Loucy (cell line): ENCODE data around the gene KLRC1.

ENCODE experiments used
- H2AFZ ChIP-seq: fragments of 200-600 bp; sonication (generic); 2 replicates; pipeline ENCODE4 v1.6.0; 2016; ENCODE audit warnings: antibody characterized with exemption, mild to moderate bottlenecking, low read length, moderate library complexity
- H3F3A ChIP-seq: fragments of 200-600 bp; 2 replicates; pipeline ENCODE4 v1.6.0; 2016; ENCODE audit warnings: antibody characterized with exemption, low read depth, mild to moderate bottlenecking
- H3K27me3 ChIP-seq: fragments of 200-600 bp; sonication (generic); 2 replicates; pipeline ENCODE4 v1.6.1; 2014; ENCODE audit warnings: low read length, mild to moderate bottlenecking; ENCODE audit not compliant: insufficient read depth, poor library complexity, severe bottlenecking
- H3K36me3 ChIP-seq: fragments of 200-600 bp; sonication (generic); 2 replicates; pipeline ENCODE4 v1.6.1; 2016; ENCODE audit warnings: low read length; ENCODE audit not compliant: insufficient read depth
- H3K4me1 ChIP-seq: fragments of 200-600 bp; sonication (generic); 2 replicates; pipeline ENCODE4 v1.5.1; 2014; ENCODE audit warnings: low read length, mild to moderate bottlenecking; ENCODE audit not compliant: insufficient read depth, poor library complexity, severe bottlenecking
- H3K4me2 ChIP-seq: fragments of 200-600 bp; sonication (generic); 2 replicates; pipeline ENCODE4 v1.6.0; 2014; ENCODE audit warnings: antibody characterized with exemption, low read length, low read depth, mild to moderate bottlenecking; ENCODE audit not compliant: poor library complexity, severe bottlenecking
- H3K4me3 ChIP-seq: fragments of 200-600 bp; sonication (generic); 2 replicates; pipeline ENCODE4 v1.5.1; 2014; ENCODE audit warnings: low read length, mild to moderate bottlenecking, mixed read lengths; ENCODE audit not compliant: poor library complexity, severe bottlenecking
- H3K79me2 ChIP-seq: fragments of 200-600 bp; sonication (generic); 2 replicates; pipeline ENCODE4 v1.6.1; 2014; ENCODE audit warnings: low read length; ENCODE audit not compliant: insufficient read depth
- H3K9ac ChIP-seq: fragments of 200-600 bp; sonication (generic); 2 replicates; pipeline ENCODE4 v1.6.0; 2014; ENCODE audit warnings: mild to moderate bottlenecking, low read depth, low read length, moderate library complexity; ENCODE audit not compliant: poor library complexity, severe bottlenecking
- H3K9me2 ChIP-seq: fragments of 200-600 bp; sonication (generic); replicated peaks from 2 replicates; pipeline ENCODE4 v1.6.1; 2016; ENCODE audit warnings: low read depth, low read length, mixed read lengths
- H3K9me3 ChIP-seq: fragments of 200-600 bp; sonication (generic); 2 replicates; pipeline ENCODE4 v1.6.1; 2014; ENCODE audit warnings: mild to moderate bottlenecking, antibody characterized with exemption, low read length, low read depth; ENCODE audit not compliant: insufficient read depth
- H4K20me1 ChIP-seq: fragments of 200-600 bp; sonication (generic); 2 replicates; pipeline ENCODE4 v1.6.0; 2014; ENCODE audit warnings: antibody characterized with exemption, low read length, mild to moderate bottlenecking; ENCODE audit not compliant: insufficient read depth, poor library complexity, severe bottlenecking
- CTCF ChIP-seq: fragments of 200-600 bp; sonication (generic); conservative IDR thresholded peaks from 2 replicates; pipeline ENCODE4 v1.5.1; 2014; ENCODE audit warnings: mild to moderate bottlenecking, antibody characterized with exemption, low read length
- EZH2phosphoT487 ChIP-seq: fragments of 200-600 bp; IDR thresholded peaks from 2 replicates; pipeline ENCODE4 v1.6.1; 2018; ENCODE audit warnings: antibody characterized with exemption, mild to moderate bottlenecking, moderate library complexity, borderline replicate concordance

The KLRC1 gene

GRCh38 chr12:10408842-10409241, 44.3 kb downstream of the KLRC1 start:
- no peak overlapping the region for H3K4me2 ChIP-seq

GRCh38 chr12:10406725-10407124, 46.5 kb downstream of the KLRC1 start:
- no peaks in the 10 kb centered on the region for H3K9me3 ChIP-seq
- H4K20me1 ChIP-seq: no peaks in the 10 kb centered on the region
- no peak for TF ChIP-seq CTCF
- no peak for TF ChIP-seq EZH2phosphoT487
- no peaks in the 10 kb centered on the region for H3K4me1 ChIP-seq
- no peak overlapping the region for H3K4me3 ChIP-seq
- H3K36me3 ChIP-seq: no peaks in the 10 kb centered on the region
- no peaks in the 10 kb centered on the region for H3F3A ChIP-seq
- no peak overlapping the region for H3K9ac ChIP-seq
- H3K4me2 ChIP-seq: no peak overlapping the region
- H2AFZ ChIP-seq: no peak overlapping the region
- H3K27me3 ChIP-seq: no peaks in the 10 kb centered on the region
- no peaks in the 10 kb centered on the region for H3K79me2 ChIP-seq
- H3K9me2 ChIP-seq: no peaks in the 10 kb centered on the region

More at GRCh38 chr12:10408842-10409241, 44.3 kb downstream of the KLRC1 start:
- Histone ChIP-seq H3K9ac (no peak overlapping the region), H3K9me2 (no peaks in the 10 kb centered on the region), H3K4me1 (no peaks in the 10 kb centered on the region), H3K79me2 (no peaks in the 10 kb centered on the region), H3K36me3 (no peaks in the 10 kb centered on the region), H3K4me3 (no peak overlapping the region), H2AFZ (no peak overlapping the region), H3K9me3 (no peaks in the 10 kb centered on the region), H3F3A (no peaks in the 10 kb centered on the region), H3K27me3 (no peaks in the 10 kb centered on the region), H4K20me1 (no peaks in the 10 kb centered on the region)
- TF ChIP-seq EZH2phosphoT487: no peak
- no peak for TF ChIP-seq CTCF

GRCh38 chr12:10405294-10405693, 47.9 kb downstream of the KLRC1 start:
- no peaks in the 10 kb centered on the region for H3F3A ChIP-seq
- H3K9ac ChIP-seq: no peak overlapping the region
- H3K79me2 ChIP-seq: no peaks in the 10 kb centered on the region
- H4K20me1 ChIP-seq: no peaks in the 10 kb centered on the region
- no peaks in the 10 kb centered on the region for H3K27me3 ChIP-seq
- no peak overlapping the region for H2AFZ ChIP-seq
- no peaks in the 10 kb centered on the region for H3K9me3 ChIP-seq
- H3K4me2 ChIP-seq: no peak overlapping the region
- no peaks in the 10 kb centered on the region for H3K36me3 ChIP-seq
- H3K4me3 ChIP-seq: no peak overlapping the region
- TF ChIP-seq EZH2phosphoT487 (no peak), CTCF (no peak)
- H3K4me1 ChIP-seq: peaks cover 3% of the 10 kb centered on the region
- H3K9me2 ChIP-seq: no peaks in the 10 kb centered on the region
